Activated T-cell treated with anti-CD3 and anti-CD28 coated beads for 4 hours (primary cell): ENCODE measurements around the gene ZBTB16.
"Not testable (repeated sequence)": the region's sequence is repeated elsewhere in the genome, so short reads cannot be mapped to it uniquely, and the experiment has no call there.

Source experiments
- DNase-seq: peaks from one replicate; pipeline ENCODE4 v3.0.0-alpha.2; 2020

The ZBTB16 gene

GRCh38 chr11:114044042-114044871 is 15.3 kb upstream of the ZBTB16 start:
- DNase-seq, result no peak

- DNase-seq, result no peak
Measured at GRCh38 chr11:114047327-114047726, 12.2 kb upstream of the ZBTB16 start.

GRCh38 chr11:114049050-114049449 is 10.5 kb upstream of the ZBTB16 start:
- no peak for DNase-seq

- DNase-seq, result not testable (repeated sequence)
Measured at GRCh38 chr11:114049766-114050165, 9.7 kb upstream of the ZBTB16 start.

- no peak for DNase-seq
Measured at GRCh38 chr11:114050258-114050927, 9.1 kb upstream of the ZBTB16 start.

GRCh38 chr11:114051558-114051957 is 8.0 kb upstream of the ZBTB16 start:
- no peak for DNase-seq

GRCh38 chr11:114052160-114052559 is 7.4 kb upstream of the ZBTB16 start:
- DNase-seq, result no peak

- DNase-seq, result no peak
Measured at GRCh38 chr11:114053406-114053805, 6.1 kb upstream of the ZBTB16 start.

GRCh38 chr11:114054806-114055205 is 4.7 kb upstream of the ZBTB16 start:
- DNase-seq, result no peak

- DNase-seq, result no peak
Measured at GRCh38 chr11:114056409-114056808, 3.1 kb upstream of the ZBTB16 start.

- DNase-seq, result no peak
Measured at GRCh38 chr11:114057147-114057546, 2.4 kb upstream of the ZBTB16 start.

GRCh38 chr11:114057605-114058004 is 1.9 kb upstream of the ZBTB16 start:
- DNase-seq, result no peak

GRCh38 chr11:114058026-114058706 is 1.3 kb upstream of the ZBTB16 start:
- no peak for DNase-seq

- DNase-seq, result no peak
Measured at GRCh38 chr11:114058871-114059277, 637 bp upstream of the ZBTB16 start.

- DNase-seq, result no peak
Measured at GRCh38 chr11:114059984-114060391, 477 bp downstream of the ZBTB16 start.

- DNase-seq, result no peak
Measured at GRCh38 chr11:114060392-114061047, 1.0 kb downstream of the ZBTB16 start.

- DNase-seq, result no peak
Measured at GRCh38 chr11:114061048-114061680, 1.7 kb downstream of the ZBTB16 start.

GRCh38 chr11:114061681-114062049 is 2.2 kb downstream of the ZBTB16 start:
- no peak for DNase-seq

- DNase-seq, result no peak
Measured at GRCh38 chr11:114062272-114062671, 2.8 kb downstream of the ZBTB16 start.

- no peak for DNase-seq
Measured at GRCh38 chr11:114063149-114063828, 3.8 kb downstream of the ZBTB16 start.

GRCh38 chr11:114063829-114064201 is 4.3 kb downstream of the ZBTB16 start:
- DNase-seq, result no peak

- DNase-seq, result no peak
Measured at GRCh38 chr11:114064216-114064615, 4.7 kb downstream of the ZBTB16 start.
